Measurements from ENCODE around the gene GRID1.

The GRID1 gene

GRCh38 chr10:86007171-86007570, 359.4 kb downstream of the GRID1 start:
- DNase-seq (ENCODE audit: low read depth), result no peak
- TF ChIP-seq CTCF (conservative IDR thresholded peaks at IDR 0.05; ENCODE audit: control insufficient read depth, insufficient read depth, low read depth, low read length), result no peak
- no peak overlapping the region for H3K4me3 ChIP-seq (ENCODE audit: control insufficient read depth, low read depth, low read length)

- H3K4me3 ChIP-seq (ENCODE audit: control insufficient read depth, low read depth, low read length), result no peak overlapping the region
- no peak for DNase-seq (ENCODE audit: low read depth)
- no peak for TF ChIP-seq CTCF (conservative IDR thresholded peaks at IDR 0.05; ENCODE audit: control insufficient read depth, insufficient read depth, low read depth, low read length)
Measured at GRCh38 chr10:86004337-86004736, 362.3 kb downstream of the GRID1 start.

GRCh38 chr10:86003201-86003621, 363.4 kb downstream of the GRID1 start:
- no peak for TF ChIP-seq CTCF (conservative IDR thresholded peaks at IDR 0.05; ENCODE audit: control insufficient read depth, insufficient read depth, low read depth, low read length)
- H3K4me3 ChIP-seq (ENCODE audit: control insufficient read depth, low read depth, low read length), result no peak overlapping the region
- DNase-seq (ENCODE audit: low read depth), result no peak

- DNase-seq (ENCODE audit: low read depth), result no peak
- no peak for TF ChIP-seq CTCF (conservative IDR thresholded peaks at IDR 0.05; ENCODE audit: control insufficient read depth, insufficient read depth, low read depth, low read length)
- no peak overlapping the region for H3K4me3 ChIP-seq (ENCODE audit: control insufficient read depth, low read depth, low read length)
Measured at GRCh38 chr10:86001521-86001920, 365.1 kb downstream of the GRID1 start.

GRCh38 chr10:85997544-85997943, 369.1 kb downstream of the GRID1 start:
- TF ChIP-seq CTCF (conservative IDR thresholded peaks at IDR 0.05; ENCODE audit: control insufficient read depth, insufficient read depth, low read depth, low read length), result no peak
- no peak overlapping the region for H3K4me3 ChIP-seq (ENCODE audit: control insufficient read depth, low read depth, low read length)
- no peak for DNase-seq (ENCODE audit: low read depth)

- no peak overlapping the region for H3K4me3 ChIP-seq (ENCODE audit: control insufficient read depth, low read depth, low read length)
- peak; percentile 26 for TF ChIP-seq CTCF (conservative IDR thresholded peaks at IDR 0.05; ENCODE audit: control insufficient read depth, insufficient read depth, low read depth, low read length)
- peak; percentile 12 for DNase-seq (ENCODE audit: low read depth)
Measured at GRCh38 chr10:85995791-85996190, 370.8 kb downstream of the GRID1 start.

GRCh38 chr10:85993840-85994507, 372.6 kb downstream of the GRID1 start:
- DNase-seq (ENCODE audit: low read depth), result no peak
- no peak overlapping the region for H3K4me3 ChIP-seq (ENCODE audit: control insufficient read depth, low read depth, low read length)
- TF ChIP-seq CTCF (conservative IDR thresholded peaks at IDR 0.05; ENCODE audit: control insufficient read depth, insufficient read depth, low read depth, low read length), result no peak

Data from fibroblast of mammary gland (primary cell).